Muscle layer of duodenum (tissue), 2 donors: ENCODE results near the gene TMF1.

Source experiments
- H3K27ac ChIP-seq: one replicate; pipeline ENCODE4 v1.7.0; 2013; ENCODE audit warnings: mild to moderate bottlenecking, low read length
- H3K27me3 ChIP-seq: one replicate; pipeline ENCODE4 v1.7.0; 2013; ENCODE audit warnings: low read depth, mild to moderate bottlenecking, control low read depth, low read length
- H3K36me3 ChIP-seq, 2 donors: one replicate each; pipeline ENCODE4 v1.7.0; 2013; ENCODE audit warnings: low read length in 2 of 2, control low read depth in 1 of 2, mild to moderate bottlenecking in 1 of 2; ENCODE audit not compliant: insufficient read depth in 2 of 2, control insufficient read depth in 1 of 2
- H3K4me1 ChIP-seq, 2 donors: one replicate each; pipeline ENCODE4 v1.7.0; 2013; ENCODE audit warnings: low read length in 2 of 2, mild to moderate bottlenecking in 2 of 2, control low read depth in 1 of 2, moderate library complexity in 1 of 2; ENCODE audit not compliant: insufficient read depth in 2 of 2, control insufficient read depth in 1 of 2
- H3K4me3 ChIP-seq, 2 donors: one replicate each; pipeline ENCODE4 v1.7.0; 2013; ENCODE audit warnings: low read length in 2 of 2, low read depth in 1 of 2, mild to moderate bottlenecking in 1 of 2
- H3K9me3 ChIP-seq, 2 donors: one replicate each; pipeline ENCODE4 v1.7.0; 2013; ENCODE audit warnings: low read length in 2 of 2, control low read depth in 1 of 2, mild to moderate bottlenecking in 1 of 2; ENCODE audit not compliant: control insufficient read depth in 1 of 2
- donor health status: healthy.

Gene TMF1

GRCh38 chr3:68988740-68989139, 63.4 kb downstream of the TMF1 start:
- no peaks in the 10 kb centered on the region for H3K9me3 ChIP-seq
- peaks cover 29 to 58% of the 10 kb centered on the region in 2 donors for H3K36me3 ChIP-seq
- no peaks in the 10 kb centered on the region for H3K4me1 ChIP-seq
- no peak overlapping the region for H3K4me3 ChIP-seq
- no peaks in the 10 kb centered on the region for H3K27me3 ChIP-seq
- H3K27ac ChIP-seq: no peak overlapping the region

- Histone ChIP-seq H3K9me3 (no peaks in the 10 kb centered on the region), H3K36me3 (peaks cover 29 to 60% of the 10 kb centered on the region in 2 donors), H3K4me3 (no peak overlapping the region), H3K4me1 (no peaks in the 10 kb centered on the region), H3K27ac (no peak overlapping the region), H3K27me3 (no peaks in the 10 kb centered on the region)
Observed at GRCh38 chr3:68987322-68987721, 64.8 kb downstream of the TMF1 start.

- Histone ChIP-seq H3K9me3 (no peaks in the 10 kb centered on the region), H3K36me3 (peaks cover 29 to 66% of the 10 kb centered on the region in 2 donors), H3K4me1 (no peaks in the 10 kb centered on the region), H3K27ac (no peak overlapping the region), H3K4me3 (no peak overlapping the region), H3K27me3 (no peaks in the 10 kb centered on the region)
Observed at GRCh38 chr3:68986496-68987208, 65.5 kb downstream of the TMF1 start.

DNA sequence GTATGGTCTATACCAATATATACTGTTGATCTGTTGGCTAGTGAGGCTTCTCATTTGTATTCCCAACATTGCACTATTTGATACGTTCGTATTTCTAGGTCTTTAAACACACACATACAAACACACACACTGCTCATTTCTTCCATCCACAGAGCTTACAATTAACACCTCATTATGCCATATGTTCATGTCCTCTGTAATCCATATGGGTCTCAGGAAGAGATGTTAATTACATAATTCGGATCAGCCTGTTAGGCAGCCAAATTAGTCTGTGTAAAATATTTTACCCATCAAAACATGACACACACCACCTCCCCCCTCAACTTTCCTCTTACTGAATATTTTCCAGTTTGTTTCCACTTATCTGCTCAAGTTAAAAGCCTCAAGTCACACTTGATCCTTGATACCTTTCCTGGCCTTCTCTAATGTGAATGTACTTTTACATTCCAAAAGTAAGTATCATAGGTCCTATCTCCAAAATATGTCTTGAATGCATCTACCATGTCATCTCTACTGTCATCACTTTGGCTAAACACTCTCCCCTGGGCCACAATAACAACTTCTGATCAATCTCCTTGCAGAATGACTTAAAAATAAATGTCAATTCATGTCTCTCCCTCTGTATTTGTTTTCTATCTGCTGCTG, 66.9 kb downstream of the TMF1 start:
- Histone ChIP-seq H3K36me3 (peaks cover 23 to 74% of the 10 kb centered on the region in 2 donors), H3K27ac (no peak overlapping the region), H3K9me3 (no peaks in the 10 kb centered on the region), H3K4me3 (no peak overlapping the region), H3K4me1 (no peaks in the 10 kb centered on the region), H3K27me3 (no peaks in the 10 kb centered on the region)

DNA sequence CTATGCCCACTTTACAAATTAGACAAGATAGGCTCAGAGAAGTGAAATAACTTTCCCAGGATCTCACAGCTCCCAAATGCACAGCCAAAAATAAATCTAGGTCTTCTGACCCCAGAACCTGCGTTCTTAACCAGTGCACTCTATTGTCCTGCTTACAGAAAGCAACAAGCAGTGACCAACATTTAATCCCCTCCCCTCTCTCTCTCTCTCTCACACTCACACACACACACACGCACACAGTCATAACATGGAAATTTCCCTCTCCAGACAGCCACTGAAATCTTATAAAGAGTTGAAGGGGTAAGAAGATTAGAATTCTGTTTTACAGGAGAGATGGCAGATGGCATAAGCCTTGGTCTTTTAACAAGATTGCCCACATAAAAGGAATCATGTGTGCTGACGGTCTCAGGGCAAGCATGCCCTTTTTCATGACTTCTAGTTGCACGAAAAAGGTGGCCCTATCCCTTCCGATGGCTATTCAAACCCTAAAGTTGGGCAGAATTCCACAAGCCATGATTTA, 68.1 kb downstream of the TMF1 start:
- peaks cover 30 to 86% of the 10 kb centered on the region in 2 donors for H3K36me3 ChIP-seq
- no peaks in the 10 kb centered on the region for H3K27me3 ChIP-seq
- H3K9me3 ChIP-seq: no peaks in the 10 kb centered on the region
- no peaks in the 10 kb centered on the region for H3K4me1 ChIP-seq
- no peak overlapping the region for H3K4me3 ChIP-seq
- H3K27ac ChIP-seq: no peak overlapping the region

GRCh38 chr3:68977486-68978167, 74.5 kb downstream of the TMF1 start:
- Histone ChIP-seq H3K4me1 (no peaks in the 10 kb centered on the region), H3K4me3 (no peak overlapping the region), H3K27me3 (no peaks in the 10 kb centered on the region), H3K9me3 (no peaks in the 10 kb centered on the region), H3K36me3 (peaks cover 25 to 65% of the 10 kb centered on the region in 2 donors), H3K27ac (no peak overlapping the region)

DNA sequence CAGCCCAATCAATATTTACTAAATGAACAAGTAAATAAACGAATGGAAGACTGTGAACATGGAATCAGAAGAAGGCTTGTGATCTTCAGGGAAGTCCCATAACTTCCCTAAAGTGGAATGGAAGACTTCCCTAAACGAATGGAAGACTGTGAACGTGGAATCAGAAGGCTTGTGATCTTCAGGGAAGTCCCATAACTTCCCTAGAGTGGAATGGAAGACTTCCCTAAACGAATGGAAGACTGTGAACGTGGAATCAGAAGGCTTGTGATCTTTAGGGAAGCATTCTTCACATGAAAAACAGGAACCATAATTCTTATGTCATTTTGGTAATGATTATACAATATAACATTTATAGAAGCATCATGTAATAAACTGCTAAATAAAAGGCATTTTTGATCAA, 77.4 kb downstream of the TMF1 start:
- no peak overlapping the region for H3K4me3 ChIP-seq
- H3K9me3 ChIP-seq: no peaks in the 10 kb centered on the region
- no peak overlapping the region for H3K27ac ChIP-seq
- H3K27me3 ChIP-seq: no peaks in the 10 kb centered on the region
- no peaks in the 10 kb centered on the region for H3K4me1 ChIP-seq
- H3K36me3 ChIP-seq: peaks cover 24 to 37% of the 10 kb centered on the region in 2 donors

DNA sequence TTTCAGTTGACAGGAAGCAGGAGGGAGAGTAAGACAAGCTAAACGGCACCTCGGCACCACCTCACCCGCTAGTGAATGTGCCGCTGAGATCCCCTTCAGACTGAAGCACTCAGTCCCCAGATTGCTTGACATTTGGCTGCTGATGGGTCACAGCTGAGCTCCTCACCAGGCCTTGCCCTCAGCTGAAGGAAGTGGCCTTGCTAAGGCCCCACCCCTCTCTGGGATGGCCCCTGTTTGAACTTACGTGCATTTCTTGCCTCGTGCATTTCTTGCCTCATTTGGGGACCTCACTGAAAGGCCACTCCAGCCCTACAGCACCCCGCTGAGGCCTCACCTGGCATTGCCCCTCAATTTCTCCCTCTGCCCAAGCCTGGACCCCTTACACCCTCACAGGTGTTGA, 78.5 kb downstream of the TMF1 start:
- Histone ChIP-seq H3K9me3 (no peaks in the 10 kb centered on the region), H3K27me3 (no peaks in the 10 kb centered on the region), H3K4me3 (no peak overlapping the region), H3K4me1 (no peaks in the 10 kb centered on the region), H3K36me3 (peaks cover 14 to 26% of the 10 kb centered on the region in 2 donors), H3K27ac (no peak overlapping the region)

- Histone ChIP-seq H3K27ac (no peak overlapping the region), H3K4me3 (no peak overlapping the region), H3K4me1 (no peaks in the 10 kb centered on the region), H3K27me3 (no peaks in the 10 kb centered on the region), H3K36me3 (peaks cover 3 to 14% of the 10 kb centered on the region in 2 donors), H3K9me3 (no peaks in the 10 kb centered on the region)
Observed at GRCh38 chr3:68972358-68972979, 79.7 kb downstream of the TMF1 start.
